Effector memory CD8-positive, alpha-beta T cell (primary cell): ENCODE measurements around the gene HOXC12.

Experiments
- ATAC-seq: fragments of 150-1000 bp; cut with Tn5 transposase; replicated peaks from 2 replicates; pipeline ENCODE4 v1.10.0; 2021; ENCODE audit warnings: mild to moderate bottlenecking, moderate library complexity
- DNase-seq, 3 experiments: peaks; one replicate each; pipeline ENCODE4 v3.0.0; 2021
- H3K27ac Mint-ChIP-seq, 2 donors: one replicate each; pipeline ENCODE4 v1.8.0; 2022; ENCODE audit warnings: mild to moderate bottlenecking in 2 of 2, mixed read lengths in 2 of 2, moderate library complexity in 2 of 2
- H3K27me3 Mint-ChIP-seq, 2 donors: one replicate each; pipeline ENCODE4 v1.8.0; 2022; ENCODE audit warnings: mixed read lengths in 2 of 2
- H3K36me3 Mint-ChIP-seq: one replicate; pipeline ENCODE4 v1.8.0; 2022; ENCODE audit warnings: mild to moderate bottlenecking, moderate library complexity, mixed read lengths; ENCODE audit not compliant: insufficient read depth
- H3K4me1 Mint-ChIP-seq, 2 donors: one replicate each; pipeline ENCODE4 v1.8.0; 2022; ENCODE audit warnings: low read depth in 2 of 2, mixed read lengths in 2 of 2
- H3K4me3 Mint-ChIP-seq, 2 donors: one replicate each; pipeline ENCODE4 v1.8.0; 2022; ENCODE audit warnings: mild to moderate bottlenecking in 2 of 2, mixed read lengths in 2 of 2, moderate library complexity in 2 of 2
- H3K9me3 Mint-ChIP-seq, 2 donors: one replicate each; pipeline ENCODE4 v1.8.0; 2022; ENCODE audit warnings: mixed read lengths in 2 of 2

HOXC12 gene

DNA sequence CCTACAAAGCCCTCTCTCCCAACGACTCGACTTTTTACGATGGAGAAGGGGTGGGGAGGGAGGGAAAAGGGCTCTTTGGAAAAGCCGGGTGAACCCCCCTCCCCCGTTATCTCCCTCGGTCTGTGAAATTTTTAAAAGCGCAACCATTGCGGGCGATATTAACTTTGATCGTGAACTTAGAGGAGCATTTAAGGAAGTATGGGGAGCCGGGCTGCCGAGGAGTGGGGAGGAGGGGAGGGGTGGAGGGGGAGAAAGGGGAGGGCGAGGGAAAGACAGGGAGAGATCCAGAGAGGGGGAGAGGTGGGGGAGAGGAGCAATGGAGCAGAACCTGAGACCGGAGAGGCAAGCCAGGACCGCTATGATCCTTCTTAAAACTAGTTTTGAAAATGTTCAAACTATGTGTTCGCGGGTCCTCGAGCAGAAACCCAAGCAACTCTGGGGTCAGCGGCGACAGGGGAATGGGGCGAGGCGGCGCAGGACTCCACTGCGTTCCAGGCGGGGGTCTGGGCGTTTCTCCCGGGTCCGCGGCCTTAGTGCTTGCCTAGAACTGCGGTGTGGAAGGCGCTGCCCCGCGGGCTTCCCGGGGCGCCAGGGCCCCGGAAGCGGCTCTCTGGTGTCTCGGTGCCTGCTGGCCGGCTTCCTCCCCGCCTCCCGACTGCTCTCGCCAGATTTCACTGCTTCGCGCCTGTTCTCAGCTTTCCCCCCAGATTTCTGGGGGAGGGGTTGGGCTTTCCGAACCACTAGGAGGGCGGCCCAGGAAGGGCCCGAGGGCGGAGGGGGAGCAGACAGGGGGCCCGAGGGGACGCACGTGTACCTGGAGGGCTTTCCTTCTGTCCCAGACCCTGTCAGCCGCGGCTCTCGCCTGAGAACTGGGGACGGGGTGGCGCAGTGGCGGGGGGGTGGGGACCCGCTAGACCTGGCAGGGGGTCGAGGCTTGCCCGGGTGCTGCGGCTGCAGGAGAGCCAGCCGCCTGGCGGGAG lies 19.7 kb downstream of the HOXC12 start, which contains the start of gene HOTAIR:
Gene HOTAIR, minus strand, starts transcription at position 871 of the 980 bp plus-strand sequence.
- ATAC-seq (peak; percentile 66), DNase-seq (no peak)
- H3K4me3 Mint-ChIP-seq: peak within 1 kb of the TSS; percentile 73 to 74
- peaks cover 15 to 17% of the 10 kb centered on the region in 2 donors for H3K4me1 Mint-ChIP-seq
- no peaks in the 10 kb centered on the region for H3K9me3 Mint-ChIP-seq
- H3K27me3 Mint-ChIP-seq: peaks cover 88 to 100% of the 10 kb centered on the region in 2 donors
- H3K27ac Mint-ChIP-seq: no peak within 1 kb of the TSS
- H3K36me3 Mint-ChIP-seq: peaks cover 33% of the 10 kb centered on the region

DNA sequence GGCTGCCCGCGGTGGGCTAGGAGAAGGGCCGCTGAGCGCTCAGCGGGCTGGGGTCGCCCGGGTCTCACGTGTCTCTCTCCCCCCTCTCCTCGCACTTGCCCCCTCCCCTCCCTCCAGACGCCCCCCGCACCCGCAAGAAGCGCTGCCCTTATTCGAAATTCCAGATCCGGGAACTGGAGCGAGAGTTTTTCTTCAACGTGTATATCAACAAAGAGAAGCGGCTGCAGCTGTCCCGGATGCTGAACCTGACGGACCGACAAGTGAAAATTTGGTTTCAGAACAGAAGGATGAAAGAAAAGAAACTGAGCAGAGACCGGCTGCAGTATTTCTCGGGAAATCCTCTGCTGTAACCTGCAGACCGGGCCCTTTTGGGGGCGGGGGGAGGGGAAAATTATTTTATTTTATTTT lies 20.4 kb downstream of the HOXC12 start:
- Mint-ChIP-seq H3K4me1 (peaks cover 15 to 17% of the 10 kb centered on the region in 2 donors), H3K9me3 (no peaks in the 10 kb centered on the region), H3K36me3 (peaks cover 34% of the 10 kb centered on the region), H3K27me3 (peaks cover 88 to 100% of the 10 kb centered on the region in 2 donors), H3K27ac (no peak overlapping the region), H3K4me3 (peak overlapping the region; percentile 12 to 74)
- ATAC-seq (no peak), DNase-seq (no peak)

DNA sequence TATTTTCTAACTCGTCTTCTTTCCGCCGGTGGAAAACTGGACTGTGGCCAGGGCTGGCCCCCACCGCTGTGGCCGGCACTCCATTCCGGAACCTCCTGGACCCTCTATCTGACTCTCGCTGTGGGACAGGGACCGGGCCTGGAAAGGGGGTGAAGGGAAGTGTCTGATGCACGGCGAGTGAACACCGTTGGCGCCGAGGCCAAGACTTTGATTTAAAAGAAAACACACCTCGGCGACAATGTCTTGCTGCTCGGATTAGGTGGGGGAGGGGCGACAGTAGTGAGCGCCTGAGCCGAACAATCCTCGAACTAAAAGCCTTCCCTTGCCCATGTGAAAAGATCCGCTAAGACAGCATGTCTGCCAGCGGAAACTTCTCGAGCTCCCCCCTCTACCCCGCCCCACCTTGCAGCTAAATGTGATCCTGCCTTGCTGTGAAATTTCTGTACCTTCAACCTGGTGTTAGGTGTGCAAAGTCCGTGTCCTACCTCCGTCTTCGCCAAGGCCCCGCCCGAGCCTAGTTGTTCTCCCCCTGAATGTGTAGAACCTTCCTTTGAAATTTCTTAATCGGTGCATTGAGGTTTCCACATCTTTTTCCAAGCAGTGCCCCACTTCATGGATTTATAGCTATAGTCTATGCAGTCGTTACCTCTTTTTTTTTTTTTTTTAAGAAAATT lies 20.9 kb downstream of the HOXC12 start:
- DNase-seq: no peak

DNA sequence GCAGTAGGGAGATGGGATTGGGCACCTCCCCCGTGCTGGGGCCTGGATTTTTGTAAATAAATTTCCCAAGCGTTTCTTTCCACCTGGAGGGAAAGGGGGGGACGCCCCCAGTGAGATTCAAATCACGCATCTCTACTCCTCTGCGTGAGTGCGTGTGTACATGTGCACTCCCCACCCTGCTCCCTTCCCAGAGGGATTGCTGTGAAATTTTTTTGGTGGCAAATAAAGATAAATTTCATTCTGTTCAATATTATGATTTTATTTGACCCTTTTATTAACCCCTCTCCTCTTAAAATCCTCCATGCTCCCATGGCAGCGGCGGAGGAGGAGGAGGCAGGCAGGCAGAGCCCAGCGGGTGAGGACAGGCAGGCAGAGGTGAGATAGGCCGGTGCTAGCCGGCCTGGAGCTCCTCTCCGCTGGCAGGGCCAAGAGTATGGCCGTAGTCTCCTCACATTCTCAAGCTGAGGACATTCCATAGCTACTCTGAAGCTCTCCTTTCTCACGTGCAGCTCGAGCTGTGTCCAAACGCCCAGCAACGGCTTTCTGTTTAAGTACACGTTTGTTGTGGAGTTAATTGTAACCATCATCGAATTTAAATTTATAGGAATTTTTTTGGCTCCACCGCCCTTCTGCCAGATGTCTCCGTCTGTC lies 21.6 kb downstream of the HOXC12 start:
- Mint-ChIP-seq H3K27me3 (peaks cover 90 to 100% of the 10 kb centered on the region in 2 donors), H3K27ac (peak overlapping the region in 1 of 2 donors; percentile 33), H3K4me3 (peak overlapping the region; percentile 12 to 74)

More for the DNA sequence above, 20.9 kb downstream of the HOXC12 start:
- ATAC-seq: no peak
- peak overlapping the region; percentile 12 to 74 for H3K4me3 Mint-ChIP-seq
- no peak overlapping the region for H3K27ac Mint-ChIP-seq
- no peaks in the 10 kb centered on the region for H3K9me3 Mint-ChIP-seq
- peaks cover 90 to 100% of the 10 kb centered on the region in 2 donors for H3K27me3 Mint-ChIP-seq
- H3K4me1 Mint-ChIP-seq: peaks cover 15 to 17% of the 10 kb centered on the region in 2 donors
- H3K36me3 Mint-ChIP-seq: peaks cover 39% of the 10 kb centered on the region

DNA sequence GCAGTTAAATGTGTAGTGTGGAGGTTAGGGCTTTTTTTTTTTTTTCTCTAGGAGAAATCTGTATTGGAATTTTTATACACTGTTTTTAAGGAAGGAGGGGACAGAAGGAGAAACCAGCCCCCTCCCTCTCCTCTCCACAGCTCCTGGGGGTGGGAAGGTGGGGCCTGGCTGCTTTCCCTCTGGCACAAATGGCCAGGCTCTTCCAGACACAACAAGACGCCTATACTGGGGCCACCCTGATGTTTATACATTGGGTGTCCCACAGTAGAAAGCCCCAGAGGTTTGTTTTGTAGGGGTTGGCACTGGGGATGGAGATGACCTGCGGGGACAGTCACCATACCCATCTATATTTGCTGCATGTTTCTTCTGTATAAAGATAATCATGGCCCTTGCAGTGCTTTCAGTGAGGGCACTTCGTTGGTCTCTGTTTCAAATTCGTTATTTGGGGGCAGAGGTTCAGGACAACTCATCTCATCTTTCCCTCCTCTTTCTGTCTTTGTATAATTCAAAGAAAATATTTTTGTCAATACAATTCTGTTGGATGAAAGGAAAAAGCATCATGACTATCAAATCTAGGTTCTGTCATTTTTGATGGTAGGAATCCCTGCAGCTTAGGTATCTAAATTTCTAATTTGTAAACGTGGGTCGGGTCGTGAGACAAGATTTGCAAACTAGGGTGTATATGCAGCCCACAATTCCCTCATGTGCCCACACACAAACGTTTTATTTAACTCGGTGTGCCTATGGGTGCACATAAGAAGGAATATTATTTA lies 22.3 kb downstream of the HOXC12 start:
- Mint-ChIP-seq H3K9me3 (no peaks in the 10 kb centered on the region), H3K4me3 (no peak overlapping the region), H3K27me3 (peaks cover 90 to 100% of the 10 kb centered on the region in 2 donors), H3K4me1 (peaks cover 15 to 17% of the 10 kb centered on the region in 2 donors), H3K27ac (peak overlapping the region in 1 of 2 donors; percentile 33), H3K36me3 (peaks cover 46% of the 10 kb centered on the region)
- ATAC-seq (no peak), DNase-seq (no peak)

More for the DNA sequence above, 21.6 kb downstream of the HOXC12 start:
- Mint-ChIP-seq H3K4me1 (peaks cover 15 to 17% of the 10 kb centered on the region in 2 donors), H3K9me3 (no peaks in the 10 kb centered on the region), H3K36me3 (peaks cover 43% of the 10 kb centered on the region)
- ATAC-seq (no peak), DNase-seq (no peak)

DNA sequence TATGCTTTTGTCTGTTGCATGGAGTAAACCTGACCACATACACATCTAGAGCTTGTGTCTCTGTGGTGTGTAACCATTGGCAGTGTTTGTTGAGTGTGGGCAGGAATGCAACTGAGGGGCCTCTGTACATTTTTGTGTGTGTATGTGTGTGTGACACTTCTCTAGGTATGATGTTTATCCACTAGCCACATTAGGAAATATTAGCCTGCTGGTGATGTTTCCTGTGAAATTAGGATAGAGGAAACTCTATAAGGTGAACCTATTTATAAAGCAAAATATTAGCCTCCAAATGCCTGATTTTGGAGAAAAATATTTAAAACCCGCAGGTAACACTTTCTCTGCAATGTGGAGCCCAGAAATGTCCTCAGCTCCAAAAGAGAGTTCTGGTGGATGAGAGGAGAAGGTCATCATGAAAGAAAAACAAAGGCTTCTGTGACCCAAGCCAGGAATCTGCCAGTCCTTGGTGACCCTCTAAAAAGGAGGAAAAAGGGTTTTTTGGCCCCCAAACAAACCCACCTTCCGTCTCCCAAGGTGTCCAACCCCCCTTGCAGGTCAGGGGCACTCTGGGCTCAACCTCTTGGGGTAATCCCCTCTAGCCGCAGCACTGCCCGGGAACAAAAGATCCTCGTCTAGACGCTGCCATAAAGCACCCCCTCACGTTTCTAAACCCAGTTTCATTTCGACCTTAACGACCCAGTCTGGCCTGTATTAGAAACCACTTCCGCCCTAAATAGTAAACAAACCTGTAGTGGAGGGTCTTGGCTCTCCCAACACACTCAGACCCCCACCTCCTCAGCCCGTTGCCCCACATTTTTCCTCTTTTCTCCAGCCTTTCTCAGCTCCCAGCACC lies 23.1 kb downstream of the HOXC12 start:
- no peak overlapping the region for H3K4me3 Mint-ChIP-seq
- no peaks in the 10 kb centered on the region for H3K9me3 Mint-ChIP-seq
- ATAC-seq (peak; percentile 30), DNase-seq (no peak)
- H3K4me1 Mint-ChIP-seq: peaks cover 15 to 16% of the 10 kb centered on the region in 2 donors
- H3K36me3 Mint-ChIP-seq: peaks cover 46% of the 10 kb centered on the region
- peaks cover 87 to 100% of the 10 kb centered on the region in 2 donors for H3K27me3 Mint-ChIP-seq
- H3K27ac Mint-ChIP-seq: no peak overlapping the region

DNA sequence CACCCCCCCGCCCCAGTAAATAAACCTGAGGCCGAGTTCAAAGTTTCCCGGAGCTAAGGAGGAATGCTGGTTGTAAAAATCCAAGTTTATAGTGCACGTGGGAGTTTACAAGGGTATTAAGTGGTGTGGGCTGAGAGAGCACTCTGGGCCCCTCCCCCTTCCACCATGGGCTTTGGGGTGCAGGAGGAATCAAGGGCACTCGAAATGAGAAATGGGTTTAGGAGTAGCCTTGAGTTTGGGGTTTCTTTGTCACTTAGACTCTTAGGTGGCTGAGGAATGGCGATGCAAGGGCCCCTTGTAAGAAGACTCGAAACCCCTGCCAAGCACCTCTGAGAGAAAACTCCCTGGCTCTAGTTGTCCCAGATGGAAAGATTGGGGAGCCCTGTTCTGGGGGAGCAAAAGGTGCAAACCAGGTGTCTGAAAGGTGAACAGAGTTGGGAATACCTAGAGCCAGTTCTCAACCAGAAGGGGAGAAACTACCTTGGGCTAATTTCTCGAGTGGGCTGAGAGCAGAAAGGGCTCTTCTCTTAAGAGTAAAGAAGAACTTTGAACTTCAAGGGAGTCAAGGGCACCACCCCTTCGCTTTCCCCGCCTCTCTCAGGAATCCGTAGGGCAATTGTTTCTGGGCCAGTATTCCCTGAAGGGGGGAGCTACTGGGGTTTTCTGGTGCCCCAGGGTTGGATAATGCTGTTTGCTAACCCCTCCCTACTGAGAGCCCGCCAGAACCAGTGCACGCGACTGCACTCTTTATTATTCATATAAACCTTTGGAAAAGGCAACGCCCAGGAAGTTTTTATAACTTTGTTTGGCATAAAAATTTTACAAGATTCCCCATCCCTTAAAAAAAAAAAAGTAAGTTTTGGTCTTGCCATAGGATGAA lies 24.0 kb downstream of the HOXC12 start:
- Mint-ChIP-seq H3K4me1 (peaks cover 8 to 9% of the 10 kb centered on the region in 2 donors), H3K9me3 (no peaks in the 10 kb centered on the region), H3K27ac (no peak overlapping the region), H3K27me3 (peaks cover 88 to 100% of the 10 kb centered on the region in 2 donors), H3K36me3 (peaks cover 45% of the 10 kb centered on the region), H3K4me3 (no peak overlapping the region)
- ATAC-seq (no peak), DNase-seq (no peak)

DNA sequence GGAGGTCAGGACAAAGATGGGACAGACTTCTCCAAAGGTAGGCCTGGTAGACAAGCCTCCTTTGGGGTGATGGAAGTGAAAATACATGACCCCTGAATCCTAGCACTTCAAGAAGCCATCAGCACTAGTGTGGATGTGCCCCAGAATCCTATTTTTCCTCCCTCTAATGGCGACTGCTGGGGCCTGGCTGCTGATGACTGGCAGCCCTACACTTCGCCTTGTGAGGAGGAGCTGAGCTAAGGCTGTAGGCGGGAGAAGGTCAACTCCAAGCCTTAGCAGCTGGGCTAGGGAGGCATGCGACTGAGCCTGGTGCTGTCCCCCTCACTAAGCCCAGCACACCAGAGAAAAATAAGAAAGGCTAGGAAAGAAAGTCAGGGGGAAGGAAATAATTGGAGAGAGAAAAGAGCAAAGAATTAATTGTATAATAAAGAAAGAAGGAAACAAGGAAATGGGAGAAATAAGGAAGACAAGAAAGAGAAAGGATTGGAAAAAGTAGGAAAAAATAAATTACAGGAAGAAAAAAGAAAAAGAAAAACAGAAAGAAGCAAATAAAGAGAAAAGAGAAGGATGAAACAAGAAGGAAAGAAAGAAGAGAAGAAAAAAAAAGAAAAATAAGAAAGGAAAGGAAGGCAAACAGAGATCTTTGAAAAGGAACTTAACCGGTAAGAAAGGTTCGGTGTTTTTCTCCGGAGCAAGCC lies 25.6 kb downstream of the HOXC12 start:
- H3K4me1 Mint-ChIP-seq: peaks cover 9 to 11% of the 10 kb centered on the region in 2 donors
- H3K36me3 Mint-ChIP-seq: peaks cover 51% of the 10 kb centered on the region
- peaks cover 93 to 100% of the 10 kb centered on the region in 2 donors for H3K27me3 Mint-ChIP-seq
- DNase-seq: no peak
- no peak for ATAC-seq
- no peak overlapping the region for H3K4me3 Mint-ChIP-seq
- H3K27ac Mint-ChIP-seq: no peak overlapping the region
- no peaks in the 10 kb centered on the region for H3K9me3 Mint-ChIP-seq

DNA sequence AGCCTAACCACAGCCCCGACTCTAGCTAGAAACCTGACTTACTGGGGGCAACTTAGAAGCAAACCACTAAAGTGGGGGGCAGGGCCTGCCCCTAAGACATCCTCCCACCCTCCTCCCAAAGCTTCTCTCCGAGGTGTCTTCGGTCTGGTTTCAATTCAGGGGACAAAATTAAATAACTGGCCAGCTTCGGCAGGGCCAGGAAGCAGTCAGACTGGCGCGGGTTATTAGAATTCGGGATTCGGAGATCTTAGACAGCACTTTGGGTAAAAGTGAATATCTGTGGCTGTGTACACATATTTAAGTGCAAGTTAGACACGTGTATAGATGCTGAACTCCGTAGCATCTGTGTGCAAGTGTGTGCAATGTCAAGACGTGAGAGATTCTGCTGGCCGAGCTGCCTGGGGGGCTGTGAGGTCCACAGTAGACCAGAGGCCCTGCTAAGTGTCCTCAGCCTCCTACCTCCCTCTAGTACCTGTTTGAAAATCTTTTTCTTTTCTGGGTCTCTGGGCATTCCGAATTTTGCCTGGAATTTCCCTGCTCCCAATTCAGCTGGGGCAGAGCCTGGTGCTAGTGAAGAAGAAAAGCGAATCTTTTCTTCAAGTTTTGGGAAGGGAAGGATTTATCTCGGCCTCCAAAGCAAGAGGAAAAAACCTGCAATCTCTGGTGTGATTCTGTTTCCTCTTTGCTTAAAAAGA lies 26.2 kb downstream of the HOXC12 start:
- Mint-ChIP-seq H3K36me3 (peaks cover 54% of the 10 kb centered on the region), H3K27me3 (peaks cover 93 to 100% of the 10 kb centered on the region in 2 donors), H3K4me3 (no peak overlapping the region), H3K4me1 (peaks cover 12% of the 10 kb centered on the region in 2 donors), H3K9me3 (no peaks in the 10 kb centered on the region), H3K27ac (no peak overlapping the region)
- DNase-seq (no peak), ATAC-seq (no peak)

DNA sequence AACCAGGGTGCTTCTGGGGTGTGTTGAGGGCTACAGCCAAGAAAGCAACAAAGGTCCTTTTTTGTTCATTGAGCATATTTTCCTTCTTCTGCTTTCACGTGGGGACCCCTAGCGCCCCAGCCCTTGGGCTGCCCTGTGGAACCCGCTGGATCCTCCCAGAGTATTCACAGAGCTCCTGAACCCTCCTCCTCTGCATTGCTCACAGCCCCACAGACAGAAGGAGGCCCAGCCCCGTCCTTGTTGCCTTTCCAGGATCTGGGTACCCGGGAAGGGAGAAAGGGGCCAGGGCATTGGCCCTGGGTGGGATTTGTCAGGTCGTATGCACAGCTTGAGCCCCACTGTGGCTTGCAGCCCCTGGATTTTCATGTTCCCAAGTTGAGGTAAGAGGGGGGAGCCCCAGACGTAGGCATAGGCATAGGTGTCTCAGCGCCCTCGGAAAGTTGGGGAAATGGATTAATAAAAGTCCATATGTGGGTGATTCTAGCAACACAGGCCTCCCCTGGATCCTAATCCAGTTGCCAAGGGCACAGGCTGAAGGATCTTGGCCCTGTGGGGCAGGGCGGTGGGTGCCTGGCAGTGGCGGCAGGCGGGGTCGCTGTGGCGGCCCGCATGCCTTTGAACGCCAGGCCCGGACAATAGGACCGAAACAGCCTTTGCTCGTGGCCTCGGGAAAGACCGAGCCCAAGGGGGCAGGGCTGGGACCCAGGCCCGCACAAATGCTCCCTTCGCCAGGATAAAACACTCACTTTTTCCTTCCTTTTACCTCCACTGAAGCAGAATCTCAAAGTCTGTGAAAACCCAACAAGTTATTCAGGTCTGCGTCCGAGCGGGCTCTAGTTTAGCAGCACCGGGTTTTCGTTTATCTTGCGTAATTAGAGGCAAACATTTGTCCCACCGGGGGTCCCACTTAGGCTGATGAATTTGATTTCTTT lies 27.2 kb downstream of the HOXC12 start:
- no peak overlapping the region for H3K4me3 Mint-ChIP-seq
- no peak overlapping the region for H3K27ac Mint-ChIP-seq
- H3K36me3 Mint-ChIP-seq: peaks cover 48% of the 10 kb centered on the region
- peaks cover 19 to 20% of the 10 kb centered on the region in 2 donors for H3K4me1 Mint-ChIP-seq
- peaks cover 93 to 100% of the 10 kb centered on the region in 2 donors for H3K27me3 Mint-ChIP-seq
- H3K9me3 Mint-ChIP-seq: no peaks in the 10 kb centered on the region
- DNase-seq: no peak
- ATAC-seq: no peak
